Neural cell (in vitro differentiated cells): Measurements from ENCODE around the gene OBSCN.

Experiments used
- CTCF ChIP-seq: fragments of 450-650 bp; IDR thresholded peaks from 2 replicates; pipeline ENCODE4 v1.5.1; 2014; ENCODE audit warnings: antibody characterized with exemption, mild to moderate bottlenecking, moderate library complexity; ENCODE audit not compliant: poor library complexity, severe bottlenecking
- EP300 ChIP-seq: fragments of 450-650 bp; conservative IDR thresholded peaks from 2 replicates; pipeline ENCODE4 v1.6.1; 2014; ENCODE audit warnings: antibody characterized with exemption, mild to moderate bottlenecking, moderate library complexity; ENCODE audit not compliant: poor library complexity, severe bottlenecking
- POLR2AphosphoS5 ChIP-seq: IDR thresholded peaks from 2 replicates; pipeline ENCODE4 v1.6.1; 2012

- TF ChIP-seq CTCF = no peak
- no peak for TF ChIP-seq POLR2AphosphoS5
- no peak for TF ChIP-seq EP300
Observed at GRCh38 chr1:228299901-228300300, 92.1 kb downstream of the OBSCN start.
